ENCODE measurements around the gene OBSCN.

Gene OBSCN

DNA sequence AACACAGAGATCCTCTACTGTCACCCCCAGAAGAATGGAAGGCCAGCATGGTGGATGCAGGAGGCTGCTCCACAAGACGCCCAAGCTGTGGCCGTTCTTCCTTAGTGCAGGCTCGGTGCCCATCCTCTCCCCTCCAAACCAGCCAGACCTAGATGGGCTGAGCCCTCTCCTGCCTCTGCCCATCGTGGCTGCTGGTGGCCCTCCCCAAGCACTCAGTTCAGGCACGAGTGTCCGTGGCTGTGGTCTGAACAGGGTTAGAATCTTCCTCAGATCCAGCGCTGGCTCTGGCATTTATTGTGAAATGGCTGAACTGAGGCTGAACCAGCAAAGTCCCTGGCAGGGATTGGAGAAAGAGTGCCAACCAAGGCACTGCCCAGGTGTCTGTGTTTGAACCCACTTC is 139.3 kb downstream of the OBSCN start:
- DNase-seq, result no peak

- DNase-seq, result no peak
Measured at GRCh38 chr1:228348708-228349467, 141.0 kb downstream of the OBSCN start.

- DNase-seq, result no peak
Measured at GRCh38 chr1:228349701-228350171, 141.9 kb downstream of the OBSCN start.

- DNase-seq, result no peak
Measured at GRCh38 chr1:228350179-228350742, 142.4 kb downstream of the OBSCN start.

GRCh38 chr1:228350831-228351781 is 143.3 kb downstream of the OBSCN start:
- DNase-seq, result no peak

DNA sequence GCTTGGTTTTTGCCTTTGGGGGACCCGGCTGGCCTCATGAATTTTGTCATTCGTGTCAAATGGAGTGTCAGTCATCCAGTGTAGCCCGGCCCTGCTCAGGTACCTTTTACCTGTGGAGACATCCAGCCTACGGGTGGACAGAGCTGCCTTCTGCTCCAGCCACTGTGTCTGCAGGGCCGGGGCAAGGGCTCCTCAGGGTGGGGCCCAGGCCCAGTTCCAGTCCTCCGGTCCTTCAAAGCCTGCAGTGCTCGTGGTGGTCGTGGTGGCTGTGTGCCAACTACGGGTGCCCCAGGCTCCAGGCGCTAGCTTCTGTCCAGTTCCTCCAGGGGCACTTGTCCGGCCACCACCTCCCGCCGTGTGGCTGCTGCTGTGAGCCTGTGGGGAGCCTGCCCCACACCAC is 144.0 kb downstream of the OBSCN start:
- no peak for DNase-seq

DNA sequence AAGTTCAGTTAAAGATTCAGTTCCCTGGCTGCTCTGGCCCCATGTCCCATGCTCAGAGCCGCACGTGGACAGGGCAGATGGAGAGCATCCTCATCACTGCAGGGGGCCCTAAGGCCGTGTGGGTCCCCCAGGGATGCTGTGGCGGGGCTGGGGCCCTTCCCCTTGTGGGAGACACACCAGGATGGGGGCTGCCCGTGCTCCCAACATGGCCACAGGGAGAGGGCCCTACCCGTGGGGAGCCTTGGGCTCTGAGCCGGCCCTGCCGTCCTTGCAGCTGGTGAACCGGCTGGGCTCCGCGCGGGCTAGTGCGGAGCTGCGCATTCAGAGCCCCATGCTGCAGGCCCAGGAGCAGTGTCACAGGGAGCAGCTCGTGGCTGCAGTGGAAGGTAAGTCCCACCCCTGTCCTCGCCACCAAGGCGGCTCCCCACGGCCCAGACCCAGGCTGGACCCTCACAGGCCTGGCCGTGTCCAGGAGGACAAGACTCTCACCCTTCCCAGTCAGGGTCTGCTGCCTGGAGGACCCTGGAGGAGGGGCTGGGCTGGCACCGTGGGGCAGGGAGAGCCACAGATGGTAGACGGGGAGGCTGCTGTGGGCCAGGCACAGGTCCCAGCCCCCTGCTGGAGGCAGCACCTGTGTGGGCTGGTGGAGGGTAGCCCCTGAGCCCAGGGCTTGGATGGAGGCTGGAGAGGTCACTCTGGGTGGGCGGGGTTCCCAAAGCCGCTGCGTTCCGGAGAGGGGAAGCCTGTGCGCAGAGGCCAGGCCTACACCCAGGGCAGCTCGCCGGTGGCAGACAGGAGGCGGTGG is 145.0 kb downstream of the OBSCN start:
- DNase-seq, result no peak

DNA sequence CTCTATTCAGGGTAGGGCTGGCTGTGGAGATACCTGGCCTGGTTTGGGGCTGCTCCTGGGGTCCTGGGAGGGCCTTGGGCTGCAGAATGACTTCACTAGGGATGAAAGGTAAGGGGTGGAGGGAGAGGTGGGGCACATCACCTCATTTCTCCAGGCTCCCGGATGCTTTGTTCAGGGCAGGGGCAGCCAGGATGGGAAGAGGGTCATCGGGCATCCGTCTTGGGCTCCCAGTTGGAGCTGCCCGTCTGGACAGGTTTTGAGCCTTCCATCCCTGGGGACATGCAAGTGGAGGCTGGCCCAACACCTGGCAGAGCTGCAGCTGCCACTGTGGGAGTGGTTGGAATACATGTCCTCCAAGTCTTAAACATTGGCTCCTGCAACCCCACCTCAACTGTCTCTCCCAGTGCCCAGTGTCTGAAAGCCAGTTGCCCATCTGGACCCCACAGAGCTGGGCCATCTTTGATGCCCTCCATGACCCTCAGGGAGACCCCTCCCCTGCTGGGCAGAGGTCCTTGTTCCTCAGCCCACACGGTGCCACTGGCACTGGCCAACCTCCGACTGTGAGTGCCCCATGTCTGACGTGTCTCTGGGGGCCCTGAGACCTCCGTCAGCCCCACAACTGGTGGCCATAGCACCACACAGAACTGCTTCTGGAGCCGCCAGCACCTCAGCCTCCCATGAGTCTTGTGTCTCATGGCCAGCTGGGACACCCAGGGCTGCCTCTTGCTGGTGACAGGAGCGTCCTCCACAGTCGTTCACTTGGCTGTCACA is 145.9 kb downstream of the OBSCN start:
- no peak for DNase-seq

GRCh38 chr1:228354390-228355320 is 146.8 kb downstream of the OBSCN start:
- DNase-seq, result no peak

GRCh38 chr1:228356897-228357680 is 149.2 kb downstream of the OBSCN start:
- DNase-seq, result no peak

- DNase-seq, result no peak
Measured at GRCh38 chr1:228358039-228358763, 150.4 kb downstream of the OBSCN start.

- no peak for DNase-seq
Measured at GRCh38 chr1:228358764-228359612, 151.1 kb downstream of the OBSCN start.

- no peak for DNase-seq
Measured at GRCh38 chr1:228359613-228360532, 152.0 kb downstream of the OBSCN start.

GRCh38 chr1:228360533-228361313 is 152.9 kb downstream of the OBSCN start:
- DNase-seq, result no peak

- no peak for DNase-seq
Measured at GRCh38 chr1:228361314-228362140, 153.7 kb downstream of the OBSCN start.
